Lower leg skin (tissue), 3 donors: Measurements from ENCODE around the gene ICOSLG.
"Not testable (repeated sequence)": the region's sequence is repeated elsewhere in the genome, so short reads cannot be mapped to it uniquely, and the experiment has no call there.

ENCODE experiments used
- CTCF ChIP-seq, 3 donors: fragments of 450-650 bp; IDR thresholded peaks; one replicate each; pipeline ENCODE4 v1.5.1; 2016; ENCODE audit warnings: antibody characterized with exemption in 3 of 3, mild to moderate bottlenecking in 3 of 3, moderate library complexity in 2 of 3
- POLR2A ChIP-seq, 2 donors: fragments of 450-650 bp; IDR thresholded peaks; one replicate each; pipeline ENCODE4 v1.6.1; 2016 to 2017; ENCODE audit warnings: antibody characterized with exemption in 2 of 2, mild to moderate bottlenecking in 1 of 2, moderate library complexity in 1 of 2

- TF ChIP-seq CTCF, POLR2A (IDR thresholded peaks at IDR 0.05): not testable (repeated sequence)
Observed at GRCh38 chr21:44193108-44193507, 47.6 kb downstream of the ICOSLG start.
